WTC11 (cell line): ENCODE results near the gene CDK8. TPM values are rescaled to one million over a fixed set of nuclear protein-coding genes. Genes with fewer than 3 reads are reported as not detected.

Experiments used
- ATAC-seq: fragments of 200-7000 bp; cut with Tn5 transposase; 2 replicates; pipeline ENCODE4 v1.10.0; 2021; ENCODE audit warnings: mild to moderate bottlenecking, moderate library complexity
- CTCF ChIA-PET: fragments of 300-600 bp; sonication (Branson Sonifier 250); formaldehyde crosslinking; loops from one replicate; lab custom pipeline; 2021; ENCODE audit warnings: antibody characterized with exemption; lab: Charles Lee
- POLR2A ChIA-PET: fragments of 350-600 bp; sonication (Branson Sonifier 250); formaldehyde crosslinking; loops from one replicate; lab custom pipeline; 2021; ENCODE audit warnings: antibody characterized with exemption; lab: Charles Lee
- DNase-seq: peaks from one replicate; pipeline ENCODE4 v3.0.0; 2021; ENCODE audit warnings: low spot score
- H3K27ac Mint-ChIP-seq: 2 replicates; pipeline ENCODE4 v1.8.0; 2021; ENCODE audit warnings: mixed read lengths
- H3K27me3 Mint-ChIP-seq: 2 replicates; pipeline ENCODE4 v1.8.0; 2021; ENCODE audit warnings: low read depth, mild to moderate bottlenecking, moderate library complexity, mixed read lengths
- H3K36me3 Mint-ChIP-seq: 2 replicates; pipeline ENCODE4 v1.8.0; 2021; ENCODE audit warnings: mixed read lengths
- H3K4me1 Mint-ChIP-seq: 2 replicates; pipeline ENCODE4 v1.8.0; 2022; ENCODE audit warnings: mixed read lengths
- H3K4me3 Mint-ChIP-seq: 2 replicates; pipeline ENCODE4 v1.8.0; 2021; ENCODE audit warnings: mild to moderate bottlenecking, moderate library complexity, mixed read lengths
- H3K9me3 Mint-ChIP-seq: 2 replicates; pipeline ENCODE4 v1.8.0; 2021; ENCODE audit warnings: mixed read lengths
- FOXK1 ChIP-seq: sonication (generic); formaldehyde crosslinking; IDR thresholded peaks from 2 replicates; pipeline ENCODE4 v1.8.0; 2022; ENCODE audit warnings: mild to moderate bottlenecking, moderate library complexity, missing genetic modification reagents
- IRF2 ChIP-seq: sonication (generic); formaldehyde crosslinking; IDR thresholded peaks from 2 replicates; pipeline ENCODE4 v1.8.0; 2022; ENCODE audit warnings: low read depth, missing genetic modification reagents, borderline replicate concordance
- KAT7 ChIP-seq: sonication (generic); formaldehyde crosslinking; IDR thresholded peaks from 2 replicates; pipeline ENCODE4 v1.8.1; 2023; ENCODE audit warnings: missing genetic modification reagents, mild to moderate bottlenecking, borderline replicate concordance
- MXD4 ChIP-seq: fragments of 250-450 bp; sonication (Bioruptor Pico); IDR thresholded peaks from 2 replicates; pipeline ENCODE4 v1.8.0; 2021; ENCODE audit warnings: mild to moderate bottlenecking, moderate library complexity, borderline replicate concordance
- NR1H2 ChIP-seq: sonication (generic); formaldehyde crosslinking; IDR thresholded peaks from 2 replicates; pipeline ENCODE4 v1.9.0; 2021; ENCODE audit warnings: mild to moderate bottlenecking, moderate library complexity, missing genetic modification reagents
- SOX15 ChIP-seq: fragments of 250-450 bp; sonication (Bioruptor Pico); IDR thresholded peaks from 2 replicates; pipeline ENCODE4 v1.9.0; 2021; ENCODE audit warnings: mild to moderate bottlenecking
- SP1 ChIP-seq: sonication (generic); formaldehyde crosslinking; conservative IDR thresholded peaks from 2 replicates; pipeline ENCODE4 v1.8.1; 2022; ENCODE audit warnings: missing genetic modification reagents
- TEAD1 ChIP-seq: sonication (generic); formaldehyde crosslinking; IDR thresholded peaks from 2 replicates; pipeline ENCODE4 v1.8.0; 2022; ENCODE audit warnings: mild to moderate bottlenecking, missing genetic modification reagents
- ZBTB21 ChIP-seq: sonication (generic); formaldehyde crosslinking; IDR thresholded peaks from 2 replicates; pipeline ENCODE4 v1.8.1; 2023; ENCODE audit warnings: mild to moderate bottlenecking, missing genetic modification reagents, borderline replicate concordance
- ZNF121 ChIP-seq: sonication (generic); formaldehyde crosslinking; IDR thresholded peaks from 2 replicates; pipeline ENCODE4 v1.8.0; 2023; ENCODE audit warnings: missing genetic modification reagents
- total RNA-seq: library from RNA; stranded (reverse); gene quantifications from 3 replicates; pipeline ENCODE4 v1.2.3, GENCODE V29; 2021
- TF ChIP-seq, protein P1 (sequence below): sonication (generic); formaldehyde crosslinking; IDR thresholded peaks from 2 replicates; pipeline ENCODE4 v1.8.1; 2023; ENCODE audit warnings: mild to moderate bottlenecking, missing genetic modification reagents, borderline replicate concordance
- TF ChIP-seq, protein P2 (sequence below): sonication (generic); formaldehyde crosslinking; IDR thresholded peaks from 2 replicates; pipeline ENCODE4 v1.8.1; 2023; ENCODE audit warnings: mild to moderate bottlenecking, missing genetic modification reagents
- TF ChIP-seq, protein P3 (sequence below): sonication (generic); formaldehyde crosslinking; IDR thresholded peaks from 2 replicates; pipeline ENCODE4 v1.8.1; 2023; ENCODE audit warnings: mild to moderate bottlenecking, missing genetic modification reagents, moderate library complexity
- TF ChIP-seq, protein P4 (sequence below): sonication (generic); formaldehyde crosslinking; IDR thresholded peaks from 2 replicates; pipeline ENCODE4 v1.8.0; 2023; ENCODE audit warnings: missing genetic modification reagents
- TF ChIP-seq, protein P5 (sequence below): fragments of 250-450 bp; sonication (Bioruptor Pico); IDR thresholded peaks from 2 replicates; pipeline ENCODE4 v1.8.0; 2021; ENCODE audit warnings: mild to moderate bottlenecking
- TF ChIP-seq, protein P6 (sequence below): fragments of 250-450 bp; sonication (Bioruptor Pico); IDR thresholded peaks from 2 replicates; pipeline ENCODE4 v1.9.0; 2021; ENCODE audit warnings: mild to moderate bottlenecking

CDK8 gene
- total RNA-seq, 1 experiment from 2014 or later, result 21.4 TPM

DNA sequence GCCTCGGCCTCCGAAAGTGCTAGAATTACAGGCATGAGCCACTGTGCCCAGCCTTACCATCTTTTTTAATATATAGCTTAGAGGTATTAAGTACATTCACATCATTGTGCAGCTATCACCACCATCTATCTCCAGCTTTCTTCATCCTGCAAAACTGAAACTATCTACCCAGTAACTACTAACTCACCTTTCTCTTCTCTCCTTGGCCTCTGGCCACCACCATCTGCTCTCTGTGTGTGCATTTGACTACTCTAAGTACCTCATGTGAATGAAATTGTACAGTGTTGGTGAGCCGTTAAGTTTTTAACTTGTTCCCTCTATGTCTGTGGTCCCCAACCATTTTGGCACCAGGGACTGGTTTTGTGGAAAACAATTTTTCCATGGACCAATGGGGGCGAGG is 56.1 kb downstream of the CDK8 start (continued):
- TF ChIP-seq, protein P1, sequence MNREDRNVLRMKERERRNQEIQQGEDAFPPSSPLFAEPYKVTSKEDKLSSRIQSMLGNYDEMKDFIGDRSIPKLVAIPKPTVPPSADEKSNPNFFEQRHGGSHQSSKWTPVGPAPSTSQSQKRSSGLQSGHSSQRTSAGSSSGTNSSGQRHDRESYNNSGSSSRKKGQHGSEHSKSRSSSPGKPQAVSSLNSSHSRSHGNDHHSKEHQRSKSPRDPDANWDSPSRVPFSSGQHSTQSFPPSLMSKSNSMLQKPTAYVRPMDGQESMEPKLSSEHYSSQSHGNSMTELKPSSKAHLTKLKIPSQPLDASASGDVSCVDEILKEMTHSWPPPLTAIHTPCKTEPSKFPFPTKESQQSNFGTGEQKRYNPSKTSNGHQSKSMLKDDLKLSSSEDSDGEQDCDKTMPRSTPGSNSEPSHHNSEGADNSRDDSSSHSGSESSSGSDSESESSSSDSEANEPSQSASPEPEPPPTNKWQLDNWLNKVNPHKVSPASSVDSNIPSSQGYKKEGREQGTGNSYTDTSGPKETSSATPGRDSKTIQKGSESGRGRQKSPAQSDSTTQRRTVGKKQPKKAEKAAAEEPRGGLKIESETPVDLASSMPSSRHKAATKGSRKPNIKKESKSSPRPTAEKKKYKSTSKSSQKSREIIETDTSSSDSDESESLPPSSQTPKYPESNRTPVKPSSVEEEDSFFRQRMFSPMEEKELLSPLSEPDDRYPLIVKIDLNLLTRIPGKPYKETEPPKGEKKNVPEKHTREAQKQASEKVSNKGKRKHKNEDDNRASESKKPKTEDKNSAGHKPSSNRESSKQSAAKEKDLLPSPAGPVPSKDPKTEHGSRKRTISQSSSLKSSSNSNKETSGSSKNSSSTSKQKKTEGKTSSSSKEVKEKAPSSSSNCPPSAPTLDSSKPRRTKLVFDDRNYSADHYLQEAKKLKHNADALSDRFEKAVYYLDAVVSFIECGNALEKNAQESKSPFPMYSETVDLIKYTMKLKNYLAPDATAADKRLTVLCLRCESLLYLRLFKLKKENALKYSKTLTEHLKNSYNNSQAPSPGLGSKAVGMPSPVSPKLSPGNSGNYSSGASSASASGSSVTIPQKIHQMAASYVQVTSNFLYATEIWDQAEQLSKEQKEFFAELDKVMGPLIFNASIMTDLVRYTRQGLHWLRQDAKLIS (CRISPR knock-in tag), result no peak
- no peak for TF ChIP-seq FOXK1 (CRISPR knock-in tag)
- TF ChIP-seq, protein P2, sequence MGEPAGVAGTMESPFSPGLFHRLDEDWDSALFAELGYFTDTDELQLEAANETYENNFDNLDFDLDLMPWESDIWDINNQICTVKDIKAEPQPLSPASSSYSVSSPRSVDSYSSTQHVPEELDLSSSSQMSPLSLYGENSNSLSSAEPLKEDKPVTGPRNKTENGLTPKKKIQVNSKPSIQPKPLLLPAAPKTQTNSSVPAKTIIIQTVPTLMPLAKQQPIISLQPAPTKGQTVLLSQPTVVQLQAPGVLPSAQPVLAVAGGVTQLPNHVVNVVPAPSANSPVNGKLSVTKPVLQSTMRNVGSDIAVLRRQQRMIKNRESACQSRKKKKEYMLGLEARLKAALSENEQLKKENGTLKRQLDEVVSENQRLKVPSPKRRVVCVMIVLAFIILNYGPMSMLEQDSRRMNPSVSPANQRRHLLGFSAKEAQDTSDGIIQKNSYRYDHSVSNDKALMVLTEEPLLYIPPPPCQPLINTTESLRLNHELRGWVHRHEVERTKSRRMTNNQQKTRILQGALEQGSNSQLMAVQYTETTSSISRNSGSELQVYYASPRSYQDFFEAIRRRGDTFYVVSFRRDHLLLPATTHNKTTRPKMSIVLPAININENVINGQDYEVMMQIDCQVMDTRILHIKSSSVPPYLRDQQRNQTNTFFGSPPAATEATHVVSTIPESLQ (CRISPR knock-in tag), result no peak
- TF ChIP-seq SP1 (CRISPR knock-in tag), result no peak
- no peak for TF ChIP-seq TEAD1 (CRISPR knock-in tag)
- TF ChIP-seq ZBTB21 (CRISPR knock-in tag), result no peak

DNA sequence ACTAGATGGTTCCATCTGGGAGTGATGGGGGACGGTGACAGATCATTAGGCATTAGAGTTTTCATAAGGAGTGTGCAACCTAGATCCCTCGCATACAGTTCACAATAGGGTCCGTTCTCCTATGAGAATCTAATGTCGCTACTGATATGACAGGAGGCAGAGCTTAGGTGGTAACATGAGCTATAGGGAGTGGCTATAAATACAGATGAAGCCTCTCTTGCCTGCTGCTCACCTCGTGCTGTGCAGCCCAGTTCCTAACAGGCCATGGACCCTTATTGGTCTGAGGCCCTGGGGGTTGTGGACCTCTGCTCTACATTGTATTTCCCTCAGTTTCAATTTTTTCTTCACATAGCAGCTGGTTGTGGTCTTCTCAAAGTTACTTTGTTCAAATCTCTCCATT is 56.5 kb downstream of the CDK8 start:
- ChIA-PET CTCF (no interaction called here), POLR2A (no interaction called here)
- ATAC-seq (no peak), DNase-seq (no peak)
- Mint-ChIP-seq H3K27ac (no peak overlapping the region), H3K36me3 (peaks cover 8% of the 10 kb centered on the region; the same call in 1 of the 2 replicates), H3K27me3 (no peaks in the 10 kb centered on the region), H3K4me3 (no peak overlapping the region), H3K9me3 (peaks cover 14% of the 10 kb centered on the region), H3K4me1 (peaks cover 22% of the 10 kb centered on the region)
- TF ChIP-seq SOX15 (CRISPR knock-in tag) (no peak), KAT7 (CRISPR knock-in tag) (no peak), ZBTB21 (CRISPR knock-in tag) (no peak), NR1H2 (CRISPR knock-in tag) (no peak), ZNF121 (CRISPR knock-in tag) (no peak), MXD4 (no peak), IRF2 (CRISPR knock-in tag) (no peak)
- TF ChIP-seq, protein P1 (CRISPR knock-in tag), result no peak
- TF ChIP-seq, protein P3, sequence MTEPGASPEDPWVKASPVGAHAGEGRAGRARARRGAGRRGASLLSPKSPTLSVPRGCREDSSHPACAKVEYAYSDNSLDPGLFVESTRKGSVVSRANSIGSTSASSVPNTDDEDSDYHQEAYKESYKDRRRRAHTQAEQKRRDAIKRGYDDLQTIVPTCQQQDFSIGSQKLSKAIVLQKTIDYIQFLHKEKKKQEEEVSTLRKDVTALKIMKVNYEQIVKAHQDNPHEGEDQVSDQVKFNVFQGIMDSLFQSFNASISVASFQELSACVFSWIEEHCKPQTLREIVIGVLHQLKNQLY (CRISPR knock-in tag), result no peak
- TF ChIP-seq, protein P4, sequence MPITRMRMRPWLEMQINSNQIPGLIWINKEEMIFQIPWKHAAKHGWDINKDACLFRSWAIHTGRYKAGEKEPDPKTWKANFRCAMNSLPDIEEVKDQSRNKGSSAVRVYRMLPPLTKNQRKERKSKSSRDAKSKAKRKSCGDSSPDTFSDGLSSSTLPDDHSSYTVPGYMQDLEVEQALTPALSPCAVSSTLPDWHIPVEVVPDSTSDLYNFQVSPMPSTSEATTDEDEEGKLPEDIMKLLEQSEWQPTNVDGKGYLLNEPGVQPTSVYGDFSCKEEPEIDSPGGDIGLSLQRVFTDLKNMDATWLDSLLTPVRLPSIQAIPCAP (CRISPR knock-in tag), result no peak
- TF ChIP-seq, protein P5, sequence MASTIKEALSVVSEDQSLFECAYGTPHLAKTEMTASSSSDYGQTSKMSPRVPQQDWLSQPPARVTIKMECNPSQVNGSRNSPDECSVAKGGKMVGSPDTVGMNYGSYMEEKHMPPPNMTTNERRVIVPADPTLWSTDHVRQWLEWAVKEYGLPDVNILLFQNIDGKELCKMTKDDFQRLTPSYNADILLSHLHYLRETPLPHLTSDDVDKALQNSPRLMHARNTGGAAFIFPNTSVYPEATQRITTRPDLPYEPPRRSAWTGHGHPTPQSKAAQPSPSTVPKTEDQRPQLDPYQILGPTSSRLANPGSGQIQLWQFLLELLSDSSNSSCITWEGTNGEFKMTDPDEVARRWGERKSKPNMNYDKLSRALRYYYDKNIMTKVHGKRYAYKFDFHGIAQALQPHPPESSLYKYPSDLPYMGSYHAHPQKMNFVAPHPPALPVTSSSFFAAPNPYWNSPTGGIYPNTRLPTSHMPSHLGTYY (CRISPR knock-in tag), result no peak
- TF ChIP-seq, protein P6, sequence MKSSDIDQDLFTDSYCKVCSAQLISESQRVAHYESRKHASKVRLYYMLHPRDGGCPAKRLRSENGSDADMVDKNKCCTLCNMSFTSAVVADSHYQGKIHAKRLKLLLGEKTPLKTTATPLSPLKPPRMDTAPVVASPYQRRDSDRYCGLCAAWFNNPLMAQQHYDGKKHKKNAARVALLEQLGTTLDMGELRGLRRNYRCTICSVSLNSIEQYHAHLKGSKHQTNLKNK, result no peak
